Loucy (cell line): Measurements from ENCODE around the gene RBP4.

ENCODE experiments used
- EZH2phosphoT487 ChIP-seq: fragments of 200-600 bp; IDR thresholded peaks from 2 replicates; pipeline ENCODE4 v1.6.1; 2018; ENCODE audit warnings: antibody characterized with exemption, mild to moderate bottlenecking, moderate library complexity, borderline replicate concordance
- TF ChIP-seq, protein P1 (sequence below): fragments of 200-600 bp; sonication (generic); conservative IDR thresholded peaks from 2 replicates; pipeline ENCODE4 v1.5.1; 2014; ENCODE audit warnings: mild to moderate bottlenecking, antibody characterized with exemption, low read length

DNA sequence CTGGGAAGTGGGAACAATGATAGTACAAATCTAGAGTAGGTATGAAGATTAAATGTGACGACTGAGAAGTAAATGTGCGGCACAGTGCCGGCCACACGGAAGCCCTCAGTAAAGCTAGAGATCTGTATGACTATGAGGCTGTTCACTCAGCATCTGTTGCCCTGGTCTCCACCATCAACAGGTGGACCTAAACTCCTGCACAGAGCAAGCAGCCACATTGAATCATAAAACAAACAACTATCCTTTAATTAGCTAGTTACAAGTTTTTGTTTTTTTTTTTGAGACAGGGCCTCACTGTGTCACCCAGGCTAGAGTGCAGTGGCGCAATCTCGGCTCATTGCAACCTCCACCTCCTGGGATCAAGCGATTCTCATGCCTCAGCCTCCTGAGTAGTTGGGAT is 16.6 kb downstream of the RBP4 start:
- TF ChIP-seq, protein P1, sequence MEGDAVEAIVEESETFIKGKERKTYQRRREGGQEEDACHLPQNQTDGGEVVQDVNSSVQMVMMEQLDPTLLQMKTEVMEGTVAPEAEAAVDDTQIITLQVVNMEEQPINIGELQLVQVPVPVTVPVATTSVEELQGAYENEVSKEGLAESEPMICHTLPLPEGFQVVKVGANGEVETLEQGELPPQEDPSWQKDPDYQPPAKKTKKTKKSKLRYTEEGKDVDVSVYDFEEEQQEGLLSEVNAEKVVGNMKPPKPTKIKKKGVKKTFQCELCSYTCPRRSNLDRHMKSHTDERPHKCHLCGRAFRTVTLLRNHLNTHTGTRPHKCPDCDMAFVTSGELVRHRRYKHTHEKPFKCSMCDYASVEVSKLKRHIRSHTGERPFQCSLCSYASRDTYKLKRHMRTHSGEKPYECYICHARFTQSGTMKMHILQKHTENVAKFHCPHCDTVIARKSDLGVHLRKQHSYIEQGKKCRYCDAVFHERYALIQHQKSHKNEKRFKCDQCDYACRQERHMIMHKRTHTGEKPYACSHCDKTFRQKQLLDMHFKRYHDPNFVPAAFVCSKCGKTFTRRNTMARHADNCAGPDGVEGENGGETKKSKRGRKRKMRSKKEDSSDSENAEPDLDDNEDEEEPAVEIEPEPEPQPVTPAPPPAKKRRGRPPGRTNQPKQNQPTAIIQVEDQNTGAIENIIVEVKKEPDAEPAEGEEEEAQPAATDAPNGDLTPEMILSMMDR: no peak
- TF ChIP-seq EZH2phosphoT487: no peak
